ENCODE results near the gene ACTG1. TPM values are rescaled to one million over a fixed set of nuclear protein-coding genes. Genes with fewer than 3 reads are reported as not detected.
A peak's percentile ranks its signal among the peaks of the same experiment; 100 is the strongest.

The ACTG1 gene
- total RNA-seq, 1 donor from 2014 or later, result 4,575 TPM

- TF ChIP-seq CTCF (IDR thresholded peaks at IDR 0.05), result peak; percentile 4
- no peaks in the 10 kb centered on the region for H3K9me3 Mint-ChIP-seq (ENCODE audit: low read depth)
- H3K36me3 Mint-ChIP-seq (ENCODE audit: low read depth), result no peaks in the 10 kb centered on the region
- no peak for DNase-seq (ENCODE audit: low spot score)
- peaks cover 17% of the 10 kb centered on the region for H3K4me1 Mint-ChIP-seq (ENCODE audit: low read depth)
- H3K4me3 Mint-ChIP-seq (ENCODE audit: unreplicated experiment), result no peak overlapping the region
- H3K27me3 Mint-ChIP-seq (ENCODE audit: low read depth), result no peaks in the 10 kb centered on the region
- no peak overlapping the region for H3K27ac Mint-ChIP-seq (ENCODE audit: unreplicated experiment)
Measured at GRCh38 chr17:81523402-81524038, 10.9 kb upstream of the ACTG1 start.

DNA sequence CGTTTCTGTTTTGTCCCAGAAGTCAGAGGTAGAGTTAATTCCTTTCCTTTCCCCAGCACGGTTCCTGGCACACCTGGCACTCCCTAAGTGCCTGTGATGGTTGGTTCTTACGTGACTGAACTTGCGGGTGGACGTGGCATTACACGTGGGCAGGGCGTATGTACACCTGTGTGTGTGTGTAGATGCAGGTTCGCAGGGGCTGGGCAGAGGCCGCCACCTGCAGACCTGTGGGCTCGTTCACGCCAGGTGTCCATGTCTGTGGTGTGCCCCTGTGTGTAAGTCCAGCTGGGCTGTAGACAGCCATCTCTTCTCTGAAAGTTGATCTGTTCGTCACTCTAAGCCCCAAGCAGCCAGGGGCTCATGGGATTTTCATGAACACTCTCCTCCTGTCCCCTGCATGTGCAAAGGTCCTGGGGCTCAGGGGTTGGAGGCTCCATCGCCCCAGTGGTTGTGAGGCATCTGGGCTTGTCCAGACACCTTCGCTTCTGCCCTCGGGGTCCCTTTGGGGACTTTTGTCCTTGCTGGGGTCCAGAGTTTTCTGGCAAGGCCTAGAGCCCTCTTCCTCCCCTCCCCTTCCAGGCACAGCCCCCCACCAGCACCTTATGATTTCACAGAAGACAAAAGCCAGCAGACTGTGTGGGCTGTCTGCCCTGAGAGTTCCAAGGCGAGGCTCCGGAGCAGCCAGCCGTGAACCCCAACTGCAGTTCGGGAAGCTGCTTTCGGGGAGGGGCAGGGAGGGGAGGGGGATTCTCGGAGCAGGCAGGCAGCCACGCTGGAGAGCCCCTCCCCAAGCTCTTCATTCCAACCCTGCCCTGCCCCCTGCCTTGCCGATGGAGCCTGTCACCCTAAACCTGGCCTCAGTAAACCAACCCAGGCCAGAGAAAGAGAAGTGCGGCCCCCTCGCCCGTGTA, 10.1 kb upstream of the ACTG1 start:
- H3K9me3 Mint-ChIP-seq (ENCODE audit: low read depth), result no peaks in the 10 kb centered on the region
- peak; percentile 56 for TF ChIP-seq CTCF (IDR thresholded peaks at IDR 0.05)
- no peaks in the 10 kb centered on the region for H3K27me3 Mint-ChIP-seq (ENCODE audit: low read depth)
- H3K27ac Mint-ChIP-seq (ENCODE audit: unreplicated experiment), result no peak overlapping the region
- H3K36me3 Mint-ChIP-seq (ENCODE audit: low read depth), result no peaks in the 10 kb centered on the region
- DNase-seq (ENCODE audit: low spot score), result no peak
- no peak overlapping the region for H3K4me3 Mint-ChIP-seq (ENCODE audit: unreplicated experiment)
- peaks cover 24% of the 10 kb centered on the region for H3K4me1 Mint-ChIP-seq (ENCODE audit: low read depth)

DNA sequence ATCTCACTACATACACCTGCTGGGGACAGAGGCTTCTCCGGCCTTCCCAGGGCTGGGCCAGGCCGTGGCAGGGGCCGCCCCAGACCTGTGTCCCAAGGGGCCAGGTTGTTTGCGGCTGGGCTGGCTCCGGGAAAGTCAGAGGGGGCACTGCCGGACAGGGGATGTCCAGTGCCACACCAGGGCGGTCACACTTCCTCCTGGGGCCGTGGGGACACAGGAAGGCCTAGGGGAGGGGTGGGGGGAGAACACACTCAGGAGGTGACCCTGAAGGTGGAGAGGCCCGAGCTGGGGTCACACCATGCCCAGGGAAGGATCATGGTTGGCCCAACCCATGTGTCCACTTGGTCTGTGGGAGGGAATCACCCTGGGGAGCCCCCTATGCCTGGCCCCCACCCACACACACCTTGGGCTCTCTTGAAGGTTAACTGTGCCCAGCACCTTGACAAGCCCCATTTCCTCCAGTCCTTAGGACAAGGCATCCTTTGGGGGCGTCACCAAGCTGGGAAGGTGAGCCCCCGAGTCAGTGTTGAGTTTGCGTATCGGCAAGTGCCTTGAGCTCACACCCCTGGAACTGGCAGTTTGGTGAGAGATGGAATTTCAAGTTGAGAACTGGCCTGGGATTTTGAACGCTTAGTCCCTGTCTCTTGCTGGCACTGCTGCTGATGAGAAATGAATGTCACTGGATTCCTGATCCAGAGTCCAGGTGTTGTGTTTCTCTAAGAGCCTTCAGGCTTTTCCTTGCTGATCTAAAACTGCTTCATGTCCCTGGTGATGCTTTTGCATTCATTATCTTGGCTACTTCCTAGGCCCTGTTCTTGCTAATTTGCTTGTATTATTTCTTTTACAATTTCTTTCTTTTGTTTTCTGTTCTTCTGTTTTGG, 7.7 kb upstream of the ACTG1 start:
- DNase-seq (ENCODE audit: low spot score), result no peak
- H3K27ac Mint-ChIP-seq (ENCODE audit: unreplicated experiment), result no peak overlapping the region
- TF ChIP-seq CTCF (IDR thresholded peaks at IDR 0.05), result no peak
- H3K27me3 Mint-ChIP-seq (ENCODE audit: low read depth), result no peaks in the 10 kb centered on the region
- H3K4me3 Mint-ChIP-seq (ENCODE audit: unreplicated experiment), result no peak overlapping the region
- no peaks in the 10 kb centered on the region for H3K9me3 Mint-ChIP-seq (ENCODE audit: low read depth)
- peaks cover 33% of the 10 kb centered on the region for H3K4me1 Mint-ChIP-seq (ENCODE audit: low read depth)
- no peaks in the 10 kb centered on the region for H3K36me3 Mint-ChIP-seq (ENCODE audit: low read depth)

GRCh38 chr17:81519284-81520020, 6.9 kb upstream of the ACTG1 start:
- Mint-ChIP-seq H3K36me3 (ENCODE audit: low read depth) (no peaks in the 10 kb centered on the region), H3K4me1 (ENCODE audit: low read depth) (peaks cover 33% of the 10 kb centered on the region), H3K27me3 (ENCODE audit: low read depth) (no peaks in the 10 kb centered on the region), H3K27ac (ENCODE audit: unreplicated experiment) (no peak overlapping the region), H3K4me3 (ENCODE audit: unreplicated experiment) (no peak overlapping the region), H3K9me3 (ENCODE audit: low read depth) (no peaks in the 10 kb centered on the region)
- peak; percentile 86 for DNase-seq (ENCODE audit: low spot score)
- peak; percentile 69 for TF ChIP-seq CTCF (IDR thresholded peaks at IDR 0.05)

Measured in chondrocyte (in vitro differentiated cells).